OCI-LY3 (cell line): Measurements from ENCODE around the gene IQGAP2.

Experiments used
- EZH2phosphoT487 ChIP-seq: fragments of 200-600 bp; shearing (Covaris generic); IDR thresholded peaks from 2 replicates; pipeline ENCODE4 v1.6.1; 2018; ENCODE audit warnings: antibody characterized with exemption, mixed run types, low read depth
- TF ChIP-seq, protein P1 (sequence below): fragments of 200-600, 300-600 bp; sonication (generic); IDR thresholded peaks from 2 replicates; pipeline ENCODE4 v1.5.1; 2014; ENCODE audit warnings: antibody characterized with exemption, low read length, low read depth

DNA sequence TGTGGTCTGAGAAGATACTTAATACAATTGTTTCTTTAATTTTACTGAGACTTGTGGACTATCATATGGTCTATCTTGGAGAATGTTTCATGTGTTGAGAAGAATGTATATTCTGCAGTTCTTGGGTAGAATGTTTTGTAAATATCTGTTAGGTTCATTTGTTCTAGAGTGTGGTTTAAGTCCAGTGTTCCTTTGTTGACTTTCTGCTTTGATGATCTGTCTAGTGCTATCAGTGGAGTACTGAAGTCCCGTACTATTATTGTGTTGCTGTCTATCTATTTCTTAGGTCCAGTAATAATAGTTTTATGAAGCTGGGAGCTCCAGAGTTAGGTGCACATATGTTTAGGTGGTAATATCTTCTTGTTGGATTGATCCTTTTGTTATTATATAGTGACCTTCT is 36.1 kb downstream of the IQGAP2 start:
- TF ChIP-seq, protein P1, sequence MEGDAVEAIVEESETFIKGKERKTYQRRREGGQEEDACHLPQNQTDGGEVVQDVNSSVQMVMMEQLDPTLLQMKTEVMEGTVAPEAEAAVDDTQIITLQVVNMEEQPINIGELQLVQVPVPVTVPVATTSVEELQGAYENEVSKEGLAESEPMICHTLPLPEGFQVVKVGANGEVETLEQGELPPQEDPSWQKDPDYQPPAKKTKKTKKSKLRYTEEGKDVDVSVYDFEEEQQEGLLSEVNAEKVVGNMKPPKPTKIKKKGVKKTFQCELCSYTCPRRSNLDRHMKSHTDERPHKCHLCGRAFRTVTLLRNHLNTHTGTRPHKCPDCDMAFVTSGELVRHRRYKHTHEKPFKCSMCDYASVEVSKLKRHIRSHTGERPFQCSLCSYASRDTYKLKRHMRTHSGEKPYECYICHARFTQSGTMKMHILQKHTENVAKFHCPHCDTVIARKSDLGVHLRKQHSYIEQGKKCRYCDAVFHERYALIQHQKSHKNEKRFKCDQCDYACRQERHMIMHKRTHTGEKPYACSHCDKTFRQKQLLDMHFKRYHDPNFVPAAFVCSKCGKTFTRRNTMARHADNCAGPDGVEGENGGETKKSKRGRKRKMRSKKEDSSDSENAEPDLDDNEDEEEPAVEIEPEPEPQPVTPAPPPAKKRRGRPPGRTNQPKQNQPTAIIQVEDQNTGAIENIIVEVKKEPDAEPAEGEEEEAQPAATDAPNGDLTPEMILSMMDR, result no peak
- no peak for TF ChIP-seq EZH2phosphoT487
